Bronchial epithelial cell (primary cell): Measurements from ENCODE around the gene DYTN. TPM values are rescaled to one million over a fixed set of nuclear protein-coding genes. Genes with fewer than 3 reads are reported as not detected.

ENCODE experiments used
- DNase-seq: peaks from one replicate; pipeline ENCODE4 v3.0.0-alpha.2; 2010; ENCODE audit warnings: low read depth
- FAIRE-seq: peaks from 2 replicates; lab custom pipeline; 2011; peaks lifted over from hg19 to GRCh38; lab: Jason Lieb, UNC
- H3K27me3 ChIP-seq: 2 replicates; pipeline ENCODE4 v1.5.1; 2011; ENCODE audit warnings: low read length; ENCODE audit not compliant: control insufficient read depth, insufficient read depth
- H3K36me3 ChIP-seq: 2 replicates; pipeline ENCODE4 v1.5.1; 2011; ENCODE audit warnings: low read length; ENCODE audit not compliant: control insufficient read depth, insufficient read depth
- H3K4me3 ChIP-seq: 2 replicates; pipeline ENCODE4 v1.5.1; 2011; ENCODE audit warnings: mild to moderate bottlenecking, low read depth, low read length, control low read depth
- CTCF ChIP-seq: IDR thresholded peaks from 2 replicates; pipeline ENCODE4 v1.5.1; 2011; ENCODE audit warnings: mild to moderate bottlenecking, moderate library complexity, low read length, control low read depth, inconsistent platforms; ENCODE audit not compliant: insufficient read depth, severe bottlenecking
- total RNA-seq: library from RNA; depleted of rRNA; stranded (reverse); fragments of >200 nt; gene quantifications from 2 replicates; pipeline ENCODE4 v1.2.1, GENCODE V29; 2014

DYTN gene
- total RNA-seq, 1 donor from 2014 or later, result not detected

- FAIRE-seq (no peak), DNase-seq (peak; percentile 62)
- Histone ChIP-seq H3K36me3 (no peaks in the 10 kb centered on the region), H3K27me3 (peaks cover 1% of the 10 kb centered on the region), H3K4me3 (no peak overlapping the region)
- TF ChIP-seq CTCF, result no peak
These were observed 47.5 kb downstream of the DYTN start for GRCh38 chr2:206670531-206671319.

- no peak for FAIRE-seq
- no peak for DNase-seq
- no peak for TF ChIP-seq CTCF
- no peak overlapping the region for H3K4me3 ChIP-seq
- peaks cover 1% of the 10 kb centered on the region for H3K27me3 ChIP-seq
- no peaks in the 10 kb centered on the region for H3K36me3 ChIP-seq
These were observed 52.9 kb downstream of the DYTN start for GRCh38 chr2:206665251-206665650.

GRCh38 chr2:206657087-206657486, 61.1 kb downstream of the DYTN start:
- H3K4me3 ChIP-seq, result no peak overlapping the region
- H3K36me3 ChIP-seq, result no peaks in the 10 kb centered on the region
- TF ChIP-seq CTCF, result no peak
- FAIRE-seq (no peak), DNase-seq (peak; percentile 4)
- H3K27me3 ChIP-seq, result no peaks in the 10 kb centered on the region

- no peak overlapping the region for H3K4me3 ChIP-seq
- no peak for TF ChIP-seq CTCF
- H3K27me3 ChIP-seq, result no peaks in the 10 kb centered on the region
- H3K36me3 ChIP-seq, result no peaks in the 10 kb centered on the region
- no peak for FAIRE-seq
- no peak for DNase-seq
These were observed 70.2 kb downstream of the DYTN start for GRCh38 chr2:206647985-206648384.

- Histone ChIP-seq H3K4me3 (no peak within 1 kb of the TSS), H3K27me3 (peaks cover 15% of the 10 kb centered on the region), H3K36me3 (no peaks in the 10 kb centered on the region)
- TF ChIP-seq CTCF, result no peak
- DNase-seq (peak; percentile 45), FAIRE-seq (no peak)
These were observed 75.8 kb downstream of the DYTN start, which contains the start of gene FAM237A for GRCh38 chr2:206642075-206643025. Gene FAM237A, plus strand, starts transcription at chr2:206642487. Its CDS starts 1,750 bp downstream, at chr2:206644237.
